Fibroblast of lung (primary cell): ENCODE results near the gene KLHL13. TPM values are rescaled to one million over a fixed set of nuclear protein-coding genes. Genes with fewer than 3 reads are reported as not detected.
"Not testable (repeated sequence)": the region's sequence is repeated elsewhere in the genome, so short reads cannot be mapped to it uniquely, and the experiment has no call there.

Experiments
- DNase-seq, 2 donors: peaks; one replicate each; pipeline versions ENCODE4 v3.0.0 to v3.0.0-alpha.2; 2010; ENCODE audit warnings: low read depth in 2 of 2
- H2AFZ ChIP-seq: 2 replicates; pipeline ENCODE4 v1.5.1; 2012; ENCODE audit warnings: low read length, control low read depth, inconsistent platforms
- H3K27ac ChIP-seq: 2 replicates; pipeline ENCODE4 v1.5.1; 2011; ENCODE audit warnings: low read length, control low read depth; ENCODE audit not compliant: insufficient read depth
- H3K27me3 ChIP-seq: 2 replicates; pipeline ENCODE4 v1.5.1; 2011; ENCODE audit warnings: mild to moderate bottlenecking, low read length; ENCODE audit not compliant: control insufficient read depth, insufficient read depth
- H3K36me3 ChIP-seq: 2 replicates; pipeline ENCODE4 v1.5.1; 2011; ENCODE audit warnings: low read length; ENCODE audit not compliant: control insufficient read depth, insufficient read depth
- H3K4me1 ChIP-seq: 2 replicates; pipeline ENCODE4 v1.5.1; 2011; ENCODE audit warnings: low read length; ENCODE audit not compliant: control insufficient read depth, insufficient read depth; ENCODE audit errors: extremely low read depth
- H3K4me2 ChIP-seq: 2 replicates; pipeline ENCODE4 v1.5.1; 2011; ENCODE audit warnings: low read length, control low read depth; ENCODE audit not compliant: insufficient read depth; ENCODE audit errors: extremely low read depth
- H3K4me3 ChIP-seq, 4 experiments: fragments of 200-600 bp in 1 of 4; sonication (generic) in 1 of 4; replicated peaks in 1 of 4; 2 replicates each; pipeline ENCODE4 v1.5.1; 2011 to 2016; ENCODE audit warnings: low read length in 4 of 4, low read depth in 3 of 4, mild to moderate bottlenecking in 3 of 4, control low read depth in 2 of 4, inconsistent platforms in 1 of 4, mixed read lengths in 1 of 4; ENCODE audit not compliant: insufficient read depth in 1 of 4; ENCODE audit errors: control extremely low read depth in 1 of 4
- H3K79me2 ChIP-seq: 2 replicates; pipeline ENCODE4 v1.5.1; 2012; ENCODE audit warnings: mild to moderate bottlenecking, low read length, inconsistent platforms; ENCODE audit not compliant: control insufficient read depth, insufficient read depth
- H3K9ac ChIP-seq: 2 replicates; pipeline ENCODE4 v1.5.1; 2011; ENCODE audit warnings: mild to moderate bottlenecking, low read length, control low read depth; ENCODE audit not compliant: insufficient read depth
- H3K9me3 ChIP-seq: 2 replicates; pipeline ENCODE4 v1.5.1; 2012; ENCODE audit warnings: low read depth, low read length; ENCODE audit not compliant: control insufficient read depth, insufficient read depth
- H4K20me1 ChIP-seq: 2 replicates; pipeline ENCODE4 v1.5.1; 2011; ENCODE audit warnings: low read length; ENCODE audit not compliant: control insufficient read depth, insufficient read depth; ENCODE audit errors: extremely low read depth
- EZH2 ChIP-seq: IDR thresholded peaks from 2 replicates; pipeline ENCODE4 v1.5.1; 2012; ENCODE audit warnings: low read length, control low read depth, mild to moderate bottlenecking; ENCODE audit errors: missing control alignments
- polyA plus RNA-seq, 2 donors: library from polyadenylated mRNA; depleted of rRNA in 1 of 2; stranded (reverse) in 1 of 2; unstranded in 1 of 2; fragments of >200 nt; gene quantifications; 2 replicates each; pipeline ENCODE4 v1.2.1, GENCODE V29; 2011 to 2012; ENCODE audit warnings: missing spikeins in 1 of 2
- total RNA-seq: library from RNA; depleted of rRNA; stranded (reverse); fragments of >200 nt; gene quantifications from 2 replicates; pipeline ENCODE4 v1.2.1, GENCODE V29; 2014
- TF ChIP-seq, protein P1 (sequence below), 2 donors: IDR thresholded peaks in 1 of 2; conservative IDR thresholded peaks in 1 of 2; 1 replicate in 1 of 2; 2 replicates in 1 of 2; pipeline ENCODE4 v1.5.1; 2011 to 2012; ENCODE audit warnings: low read length in 2 of 2, control low read depth in 1 of 2, inconsistent platforms in 1 of 2, low read depth in 1 of 2, mild to moderate bottlenecking in 1 of 2

Gene KLHL13
- total and polyA plus RNA-seq, 2 donors (not counting 1 experiment from before 2014, with no cell fraction given) = 6.2 to 22.5 TPM

GRCh38 chrX:117969328-117969727 is 147.3 kb downstream of the KLHL13 start:
- no peaks in the 10 kb centered on the region for H3K4me1 ChIP-seq
- H4K20me1 ChIP-seq = no peaks in the 10 kb centered on the region
- H3K79me2 ChIP-seq = no peaks in the 10 kb centered on the region
- no peak overlapping the region for H3K27ac ChIP-seq
- no peaks in the 10 kb centered on the region for H3K9me3 ChIP-seq
- TF ChIP-seq EZH2 = no peak
- TF ChIP-seq, protein P1, sequence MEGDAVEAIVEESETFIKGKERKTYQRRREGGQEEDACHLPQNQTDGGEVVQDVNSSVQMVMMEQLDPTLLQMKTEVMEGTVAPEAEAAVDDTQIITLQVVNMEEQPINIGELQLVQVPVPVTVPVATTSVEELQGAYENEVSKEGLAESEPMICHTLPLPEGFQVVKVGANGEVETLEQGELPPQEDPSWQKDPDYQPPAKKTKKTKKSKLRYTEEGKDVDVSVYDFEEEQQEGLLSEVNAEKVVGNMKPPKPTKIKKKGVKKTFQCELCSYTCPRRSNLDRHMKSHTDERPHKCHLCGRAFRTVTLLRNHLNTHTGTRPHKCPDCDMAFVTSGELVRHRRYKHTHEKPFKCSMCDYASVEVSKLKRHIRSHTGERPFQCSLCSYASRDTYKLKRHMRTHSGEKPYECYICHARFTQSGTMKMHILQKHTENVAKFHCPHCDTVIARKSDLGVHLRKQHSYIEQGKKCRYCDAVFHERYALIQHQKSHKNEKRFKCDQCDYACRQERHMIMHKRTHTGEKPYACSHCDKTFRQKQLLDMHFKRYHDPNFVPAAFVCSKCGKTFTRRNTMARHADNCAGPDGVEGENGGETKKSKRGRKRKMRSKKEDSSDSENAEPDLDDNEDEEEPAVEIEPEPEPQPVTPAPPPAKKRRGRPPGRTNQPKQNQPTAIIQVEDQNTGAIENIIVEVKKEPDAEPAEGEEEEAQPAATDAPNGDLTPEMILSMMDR (conservative IDR thresholded peaks at IDR 0.05 in 1 of 2, IDR thresholded peaks at IDR 0.05 in 1 of 2; ENCODE audit: low read depth in 1 of 2, low read length in 2 of 2) = no peak
- no peaks in the 10 kb centered on the region for H3K27me3 ChIP-seq
- no peaks in the 10 kb centered on the region for H3K36me3 ChIP-seq
- H3K4me3 ChIP-seq = no peak overlapping the region
- no peak overlapping the region for H3K4me2 ChIP-seq
- DNase-seq = no peak
- no peak overlapping the region for H3K9ac ChIP-seq
- no peak overlapping the region for H2AFZ ChIP-seq

DNA sequence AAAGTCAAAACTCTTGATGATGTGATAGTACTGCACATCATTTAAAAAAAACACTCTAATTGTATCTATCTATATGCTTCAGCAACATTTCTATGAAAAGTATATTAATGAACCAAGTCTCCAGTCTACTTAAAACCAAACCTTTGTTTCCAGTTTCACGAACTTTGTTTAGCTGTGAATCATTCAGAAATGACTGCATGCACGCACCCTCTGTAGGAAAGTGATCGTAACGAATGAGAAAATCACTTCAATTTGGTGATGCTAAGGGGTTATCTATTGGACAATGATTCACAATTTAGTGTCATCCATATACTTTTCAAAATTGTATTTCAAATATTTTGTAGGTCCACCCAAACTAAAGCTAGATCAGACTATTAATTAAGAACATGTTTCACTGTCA is 157.6 kb downstream of the KLHL13 start:
- Histone ChIP-seq H3K27ac (no peak overlapping the region), H3K27me3 (no peaks in the 10 kb centered on the region), H3K4me3 (no peak overlapping the region), H4K20me1 (no peaks in the 10 kb centered on the region), H2AFZ (no peak overlapping the region), H3K9me3 (no peaks in the 10 kb centered on the region), H3K79me2 (no peaks in the 10 kb centered on the region), H3K4me1 (no peaks in the 10 kb centered on the region), H3K36me3 (no peaks in the 10 kb centered on the region), H3K9ac (no peak overlapping the region), H3K4me2 (no peak overlapping the region)
- TF ChIP-seq, protein P1 (conservative IDR thresholded peaks at IDR 0.05 in 1 of 2, IDR thresholded peaks at IDR 0.05 in 1 of 2; ENCODE audit: low read depth in 1 of 2, low read length in 2 of 2) = no peak
- no peak for TF ChIP-seq EZH2
- DNase-seq = peak in 1 of 2 donors; percentile 16

DNA sequence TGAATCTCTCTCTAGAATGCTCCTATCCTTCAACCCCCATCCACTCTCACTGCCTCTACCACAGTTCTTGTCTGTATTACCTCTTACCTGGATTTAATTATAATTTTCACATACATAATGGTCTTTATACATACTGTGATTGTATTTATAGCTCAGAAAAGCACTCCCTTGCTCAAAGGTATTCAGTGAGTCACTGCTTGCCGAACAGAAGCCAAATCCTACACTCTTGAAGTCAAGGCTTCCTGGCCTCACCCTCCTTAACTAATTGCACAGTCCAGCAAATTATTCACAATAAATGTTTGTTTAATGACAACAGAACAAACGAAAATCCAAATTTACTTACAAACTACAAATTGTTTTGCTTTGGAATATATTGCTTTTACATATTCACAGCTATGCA is 159.5 kb downstream of the KLHL13 start:
- no peak overlapping the region for H2AFZ ChIP-seq
- no peaks in the 10 kb centered on the region for H3K27me3 ChIP-seq
- H3K4me2 ChIP-seq = no peak overlapping the region
- H3K4me3 ChIP-seq = no peak overlapping the region
- H3K36me3 ChIP-seq = no peaks in the 10 kb centered on the region
- no peaks in the 10 kb centered on the region for H4K20me1 ChIP-seq
- H3K9me3 ChIP-seq = no peaks in the 10 kb centered on the region
- H3K4me1 ChIP-seq = no peaks in the 10 kb centered on the region
- H3K27ac ChIP-seq = no peak overlapping the region
- peak; percentile 2 to 69 for DNase-seq
- TF ChIP-seq EZH2 = no peak
- TF ChIP-seq, protein P1 (conservative IDR thresholded peaks at IDR 0.05 in 1 of 2, IDR thresholded peaks at IDR 0.05 in 1 of 2; ENCODE audit: low read depth in 1 of 2, low read length in 2 of 2) = no peak
- no peak overlapping the region for H3K9ac ChIP-seq
- H3K79me2 ChIP-seq = no peaks in the 10 kb centered on the region

DNA sequence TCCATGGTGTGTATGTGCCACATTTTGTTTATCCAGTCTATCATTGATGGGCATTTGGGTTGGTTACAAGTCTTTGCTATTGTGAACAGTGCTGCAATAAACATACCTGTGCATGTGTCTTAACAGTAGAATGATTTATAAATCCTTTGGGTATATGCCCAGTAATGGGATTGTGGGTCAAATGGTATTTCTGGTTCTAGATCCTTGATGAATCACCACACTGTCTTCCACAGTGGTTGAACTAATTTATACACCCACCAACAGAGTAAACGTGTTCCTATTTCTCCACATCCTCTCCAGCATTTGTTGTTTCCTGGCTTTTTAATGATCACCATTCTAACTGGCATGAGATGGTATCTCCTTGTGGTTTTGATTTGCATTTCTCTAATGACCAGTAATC is 177.3 kb downstream of the KLHL13 start:
- H3K79me2 ChIP-seq, H3K27ac ChIP-seq, DNase-seq, H3K36me3 ChIP-seq, H3K9ac ChIP-seq, H3K9me3 ChIP-seq, H3K4me2 ChIP-seq, H3K4me3 ChIP-seq, H3K27me3 ChIP-seq, H4K20me1 ChIP-seq, H2AFZ ChIP-seq, H3K4me1 ChIP-seq: not testable (repeated sequence)
